ENCODE data around the gene BIRC5.

- TF ChIP-seq POLR2A (IDR thresholded peaks at IDR 0.05; ENCODE audit: low read depth, low read length) (no peak), TAF1 (IDR thresholded peaks at IDR 0.05; ENCODE audit: borderline replicate concordance, low read depth, low read length) (no peak)
Measured at GRCh38 chr17:78204387-78205123, 9.5 kb upstream of the BIRC5 start.
